K562 (cell line): ENCODE results near the gene ZNF620. TPM values are rescaled to one million over a fixed set of nuclear protein-coding genes. Genes with fewer than 3 reads are reported as not detected.
A peak's percentile ranks its signal among the peaks of the same experiment; 100 is the strongest.

Experiments used
- CXXC5 ChIP-seq: fragments of 250-450 bp; sonication (Bioruptor Pico); IDR thresholded peaks from 2 replicates; pipeline ENCODE4 v1.8.0; 2022; ENCODE audit warnings: inconsistent platforms, mild to moderate bottlenecking, moderate library complexity
- KHSRP ChIP-seq: fragments of 450-650 bp; IDR thresholded peaks from 2 replicates; pipeline ENCODE4 v1.6.1; 2017
- KLF1 ChIP-seq: fragments of 450-650 bp; IDR thresholded peaks from 2 replicates; pipeline ENCODE4 v1.6.1; 2016; ENCODE audit warnings: missing genetic modification characterization, missing compliant biosample characterization
- MCM5 ChIP-seq: fragments of 450-650 bp; IDR thresholded peaks from 2 replicates; pipeline ENCODE4 v1.6.1; 2016; ENCODE audit warnings: low read depth
- NR2C2 ChIP-seq, 2 experiments: fragments of 200-800 bp in 1 of 2; sonication (Bioruptor generic) in 1 of 2; sonication (generic) in 1 of 2; formaldehyde crosslinking in 1 of 2; IDR thresholded peaks; 2 replicates each; pipeline versions ENCODE4 v1.6.1 to v1.8.0; 2016 to 2022; ENCODE audit warnings: mild to moderate bottlenecking in 1 of 2, missing compliant biosample characterization in 1 of 2, missing genetic modification characterization in 1 of 2, missing genetic modification reagents in 1 of 2
- PHF20 ChIP-seq: fragments of 450-650 bp; IDR thresholded peaks from 2 replicates; pipeline ENCODE4 v1.6.1; 2018; ENCODE audit not compliant: partially characterized antibody
- POLR2B ChIP-seq: fragments of 450-650 bp; IDR thresholded peaks from 2 replicates; pipeline ENCODE4 v1.6.1; 2018; ENCODE audit warnings: low read depth; ENCODE audit not compliant: partially characterized antibody
- SMAD4 ChIP-seq: fragments of 250-450 bp; sonication (Bioruptor Pico); conservative IDR thresholded peaks from 2 replicates; pipeline ENCODE4 v1.8.0; 2021; ENCODE audit warnings: inconsistent platforms, mild to moderate bottlenecking, moderate library complexity
- TAF9B ChIP-seq: fragments of 450-650 bp; IDR thresholded peaks from 2 replicates; pipeline ENCODE4 v1.6.1; 2018; ENCODE audit warnings: mild to moderate bottlenecking; ENCODE audit not compliant: partially characterized antibody
- ZBTB11 ChIP-seq, 3 experiments: fragments of 200-800 bp in 1 of 3; fragments of 250-450 bp in 1 of 3; fragments of 450-650 bp in 1 of 3; sonication (Bioruptor Pico) in 1 of 3; sonication (Bioruptor generic) in 1 of 3; formaldehyde crosslinking in 1 of 3; IDR thresholded peaks; 2 replicates each; pipeline versions ENCODE4 v1.6.1 to v1.8.0; 2016 to 2022; ENCODE audit warnings: mild to moderate bottlenecking in 2 of 3, missing genetic modification characterization in 2 of 3, missing compliant biosample characterization in 1 of 3, moderate library complexity in 1 of 3
- ZC3H11A ChIP-seq: IDR thresholded peaks from 2 replicates; pipeline ENCODE4 v1.6.1; 2012; ENCODE audit warnings: low read depth, low read length, improper control_type of control experiment
- ZFP30 ChIP-seq: fragments of 250-450 bp; sonication (Bioruptor Pico); IDR thresholded peaks from 2 replicates; pipeline ENCODE4 v1.8.0; 2022; ENCODE audit warnings: moderate library complexity, mild to moderate bottlenecking, inconsistent platforms, borderline replicate concordance
- ZNF197 ChIP-seq: fragments of 200-800 bp; sonication (Bioruptor generic); IDR thresholded peaks from 2 replicates; pipeline ENCODE4 v1.6.1; 2016; ENCODE audit warnings: low read depth, missing genetic modification characterization, missing compliant biosample characterization
- ZNF282 ChIP-seq: sonication (generic); formaldehyde crosslinking; IDR thresholded peaks from 2 replicates; pipeline ENCODE4 v1.8.1; 2023; ENCODE audit warnings: missing genetic modification reagents
- ZNF668 ChIP-seq: fragments of 250-450 bp; sonication (Bioruptor Pico); IDR thresholded peaks from 2 replicates; pipeline ENCODE4 v1.8.0; 2022; ENCODE audit warnings: mild to moderate bottlenecking, inconsistent platforms
- polyA plus RNA-seq, 8 experiments: library from polyadenylated mRNA; depleted of rRNA in 4 of 8; stranded (reverse) in 5 of 8; unstranded in 3 of 8; fragments of >200 nt; fragmentation: Nextera tagmentation in 2 of 8; fragmentation: Illumina TruSeq in 1 of 8; extraction: Ambion mirVana in 2 of 8; extraction: Trizol in 1 of 8; gene quantifications; 2 replicates each; pipeline versions ENCODE4 v1.2.1 to v1.2.3, GENCODE V29; 2011 to 2014; ENCODE audit warnings: inconsistent platforms in 1 of 8, missing spikeins in 1 of 8
- total RNA-seq, 7 experiments: library from RNA; depleted of rRNA in 6 of 7; stranded (reverse); fragments of >200 nt in 6 of 7; fragmentation: Illumina TruSeq in 2 of 7; extraction: Trizol in 2 of 7; gene quantifications; 2 replicates each; pipeline versions ENCODE4 v1.2.1 to v1.2.3, GENCODE V29; 2011 to 2021; ENCODE audit warnings: low replicate concordance in 1 of 7
- TF ChIP-seq, protein P1 (sequence below), 2 experiments: fragments of 450-650 bp in 1 of 2; sonication (generic) in 1 of 2; formaldehyde crosslinking in 1 of 2; IDR thresholded peaks in 1 of 2; conservative IDR thresholded peaks in 1 of 2; 2 replicates each; pipeline versions ENCODE4 v1.6.1 to v1.8.1; 2016 to 2023; ENCODE audit warnings: mild to moderate bottlenecking in 2 of 2, moderate library complexity in 2 of 2, inconsistent platforms in 1 of 2, missing genetic modification reagents in 1 of 2
- TF ChIP-seq, protein P2 (sequence below), 2 experiments: IDR thresholded peaks; 2 replicates each; pipeline ENCODE4 v1.6.1; 2011; ENCODE audit warnings: borderline replicate concordance in 1 of 2, control low read depth in 1 of 2, low read depth in 1 of 2, low read length in 1 of 2, mild to moderate bottlenecking in 1 of 2, mixed read lengths in 1 of 2, moderate library complexity in 1 of 2; ENCODE audit not compliant: insufficient read depth in 1 of 2, insufficient read length in 1 of 2, poor library complexity in 1 of 2, severe bottlenecking in 1 of 2; ENCODE audit errors: extremely low read depth in 1 of 2
- TF ChIP-seq, protein P3 (sequence below): fragments of 450-650 bp; formaldehyde crosslinking; IDR thresholded peaks from 2 replicates; pipeline ENCODE4 v1.4.0; 2020; ENCODE audit warnings: mild to moderate bottlenecking, mixed read lengths

The ZNF620 gene
- total and polyA plus RNA-seq, 9 of the 15 experiments (the other 6 are each of a cell fraction or from before 2014, with no cell fraction given) = 1.2 to 5.5 (median 3.3) TPM

- TF ChIP-seq, protein P1, sequence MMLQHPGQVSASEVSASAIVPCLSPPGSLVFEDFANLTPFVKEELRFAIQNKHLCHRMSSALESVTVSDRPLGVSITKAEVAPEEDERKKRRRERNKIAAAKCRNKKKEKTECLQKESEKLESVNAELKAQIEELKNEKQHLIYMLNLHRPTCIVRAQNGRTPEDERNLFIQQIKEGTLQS (IDR thresholded peaks at IDR 0.05) = no peak
- TF ChIP-seq, protein P1 (CRISPR knock-in tag; conservative IDR thresholded peaks at IDR 0.05) = no peak
- TF ChIP-seq NR2C2 (CRISPR knock-in tag; IDR thresholded peaks at IDR 0.05) = no peak
- TF ChIP-seq NR2C2 (tag; IDR thresholded peaks at IDR 0.05) = peak; percentile 81
- no peak for TF ChIP-seq MCM5
- peak in 1 of 3 experiments; percentile 90; a peak in 2 of 6 replicates for TF ChIP-seq ZBTB11 (CRISPR knock-in tag; IDR thresholded peaks at IDR 0.05)
- TF ChIP-seq ZNF282 (CRISPR knock-in tag) = no peak
- no peak for TF ChIP-seq KHSRP
- TF ChIP-seq CXXC5 (CRISPR knock-in tag) = peak; percentile 75
- peak; percentile 92 for TF ChIP-seq PHF20
- TF ChIP-seq, protein P2, sequence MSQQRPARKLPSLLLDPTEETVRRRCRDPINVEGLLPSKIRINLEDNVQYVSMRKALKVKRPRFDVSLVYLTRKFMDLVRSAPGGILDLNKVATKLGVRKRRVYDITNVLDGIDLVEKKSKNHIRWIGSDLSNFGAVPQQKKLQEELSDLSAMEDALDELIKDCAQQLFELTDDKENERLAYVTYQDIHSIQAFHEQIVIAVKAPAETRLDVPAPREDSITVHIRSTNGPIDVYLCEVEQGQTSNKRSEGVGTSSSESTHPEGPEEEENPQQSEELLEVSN (IDR thresholded peaks at IDR 0.05; ENCODE audit: borderline replicate concordance in 1 of 2, extremely low read depth in 1 of 2, insufficient read depth in 1 of 2, insufficient read length in 1 of 2, low read depth in 1 of 2, low read length in 1 of 2, poor library complexity in 1 of 2, severe bottlenecking in 1 of 2) = peak in 1 of 2 experiments; percentile 45
- TF ChIP-seq SMAD4 (CRISPR knock-in tag) = peak; percentile 56
- TF ChIP-seq POLR2B = peak; percentile 66
- no peak for TF ChIP-seq KLF1 (tag)
- TF ChIP-seq TAF9B = peak; percentile 91
- no peak for TF ChIP-seq ZFP30 (CRISPR knock-in tag)
- TF ChIP-seq, protein P3, sequence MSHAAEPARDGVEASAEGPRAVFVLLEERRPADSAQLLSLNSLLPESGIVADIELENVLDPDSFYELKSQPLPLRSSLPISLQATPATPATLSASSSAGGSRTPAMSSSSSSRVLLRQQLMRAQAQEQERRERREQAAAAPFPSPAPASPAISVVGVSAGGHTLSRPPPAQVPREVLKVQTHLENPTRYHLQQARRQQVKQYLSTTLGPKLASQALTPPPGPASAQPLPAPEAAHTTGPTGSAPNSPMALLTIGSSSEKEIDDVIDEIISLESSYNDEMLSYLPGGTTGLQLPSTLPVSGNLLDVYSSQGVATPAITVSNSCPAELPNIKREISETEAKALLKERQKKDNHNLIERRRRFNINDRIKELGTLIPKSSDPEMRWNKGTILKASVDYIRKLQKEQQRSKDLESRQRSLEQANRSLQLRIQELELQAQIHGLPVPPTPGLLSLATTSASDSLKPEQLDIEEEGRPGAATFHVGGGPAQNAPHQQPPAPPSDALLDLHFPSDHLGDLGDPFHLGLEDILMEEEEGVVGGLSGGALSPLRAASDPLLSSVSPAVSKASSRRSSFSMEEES (CRISPR knock-in tag) = no peak
- 0 out of 2 replicates have a peak, but pooled peaks have one; percentile 53 for TF ChIP-seq ZNF197 (CRISPR knock-in tag)
- no peak for TF ChIP-seq ZNF668 (CRISPR knock-in tag)
- TF ChIP-seq ZC3H11A = peak; percentile 49; the same call in 1 of the 2 replicates
Measured at GRCh38 chr3:40476478-40477470, 29.1 kb upstream of the ZNF620 start, which contains the start of gene ZNF619 (continued).
